Mesothelial cell of epicardium (in vitro differentiated cells): Measurements from ENCODE around the gene ATXN1L. TPM values are rescaled to one million over a fixed set of nuclear protein-coding genes. Genes with fewer than 3 reads are reported as not detected.
A peak's percentile ranks its signal among the peaks of the same experiment; 100 is the strongest.
"Not testable (repeated sequence)": the region's sequence is repeated elsewhere in the genome, so short reads cannot be mapped to it uniquely, and the experiment has no call there.

Experiments used
- DNase-seq, 2 experiments: peaks; one replicate each; pipeline ENCODE4 v3.0.0; 2021; ENCODE audit warnings: low spot score in 2 of 2; ENCODE audit not compliant: unreplicated experiment in 2 of 2
- H3K27ac Mint-ChIP-seq: 2 replicates; pipeline ENCODE4 v1.8.0; 2021; ENCODE audit warnings: mixed read lengths
- H3K27me3 Mint-ChIP-seq: 2 replicates; pipeline ENCODE4 v1.8.0; 2021; ENCODE audit warnings: low read depth, mixed read lengths
- H3K36me3 Mint-ChIP-seq: 2 replicates; pipeline ENCODE4 v1.8.0; 2021; ENCODE audit warnings: mixed read lengths
- H3K4me1 Mint-ChIP-seq: 2 replicates; pipeline ENCODE4 v1.8.0; 2021; ENCODE audit warnings: mixed read lengths
- H3K4me3 Mint-ChIP-seq: 2 replicates; pipeline ENCODE4 v1.8.0; 2021; ENCODE audit warnings: mild to moderate bottlenecking, moderate library complexity, mixed read lengths
- H3K9me3 Mint-ChIP-seq: 2 replicates; pipeline ENCODE4 v1.8.0; 2021; ENCODE audit warnings: mixed read lengths
- total RNA-seq: library from RNA; stranded (reverse); gene quantifications from 3 replicates; pipeline ENCODE4 v1.2.1, GENCODE V29; 2021
- TF ChIP-seq, protein P1 (sequence below): fragments of 200-600 bp; sonication (generic); IDR thresholded peaks from one replicate; pipeline ENCODE4 v1.5.0; 2021; ENCODE audit warnings: antibody characterized with exemption; ENCODE audit not compliant: unreplicated experiment

The ATXN1L gene
- total RNA-seq, 1 donor from 2014 or later = 32.5 TPM

DNA sequence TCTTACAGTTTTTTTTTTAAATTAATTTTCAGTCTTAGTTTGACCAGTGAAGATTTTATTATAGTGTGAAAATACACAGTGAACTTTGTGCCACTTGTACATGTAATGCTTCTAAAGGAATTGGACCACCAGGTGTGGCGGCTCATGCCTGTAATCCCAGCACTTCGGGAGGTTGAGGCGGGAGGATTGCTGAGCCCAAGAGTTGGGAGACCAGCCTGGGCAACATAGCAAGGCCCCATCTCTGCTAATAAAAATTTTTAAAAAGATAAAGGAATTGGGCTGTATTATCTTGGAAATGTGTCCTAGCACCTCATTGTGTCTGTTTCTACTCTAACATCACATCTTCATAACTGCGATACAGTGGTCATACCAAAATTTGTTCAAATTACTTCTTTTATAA lies 53.4 kb downstream of the ATXN1L start:
- Mint-ChIP-seq H3K4me3 (no peak overlapping the region), H3K36me3 (peaks cover 14% of the 10 kb centered on the region), H3K27me3 (no peaks in the 10 kb centered on the region), H3K27ac (no peak overlapping the region), H3K9me3 (peaks cover 3% of the 10 kb centered on the region), H3K4me1 (peaks cover 12% of the 10 kb centered on the region)
- DNase-seq = no peak
- TF ChIP-seq, protein P1, sequence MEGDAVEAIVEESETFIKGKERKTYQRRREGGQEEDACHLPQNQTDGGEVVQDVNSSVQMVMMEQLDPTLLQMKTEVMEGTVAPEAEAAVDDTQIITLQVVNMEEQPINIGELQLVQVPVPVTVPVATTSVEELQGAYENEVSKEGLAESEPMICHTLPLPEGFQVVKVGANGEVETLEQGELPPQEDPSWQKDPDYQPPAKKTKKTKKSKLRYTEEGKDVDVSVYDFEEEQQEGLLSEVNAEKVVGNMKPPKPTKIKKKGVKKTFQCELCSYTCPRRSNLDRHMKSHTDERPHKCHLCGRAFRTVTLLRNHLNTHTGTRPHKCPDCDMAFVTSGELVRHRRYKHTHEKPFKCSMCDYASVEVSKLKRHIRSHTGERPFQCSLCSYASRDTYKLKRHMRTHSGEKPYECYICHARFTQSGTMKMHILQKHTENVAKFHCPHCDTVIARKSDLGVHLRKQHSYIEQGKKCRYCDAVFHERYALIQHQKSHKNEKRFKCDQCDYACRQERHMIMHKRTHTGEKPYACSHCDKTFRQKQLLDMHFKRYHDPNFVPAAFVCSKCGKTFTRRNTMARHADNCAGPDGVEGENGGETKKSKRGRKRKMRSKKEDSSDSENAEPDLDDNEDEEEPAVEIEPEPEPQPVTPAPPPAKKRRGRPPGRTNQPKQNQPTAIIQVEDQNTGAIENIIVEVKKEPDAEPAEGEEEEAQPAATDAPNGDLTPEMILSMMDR = no peak

DNA sequence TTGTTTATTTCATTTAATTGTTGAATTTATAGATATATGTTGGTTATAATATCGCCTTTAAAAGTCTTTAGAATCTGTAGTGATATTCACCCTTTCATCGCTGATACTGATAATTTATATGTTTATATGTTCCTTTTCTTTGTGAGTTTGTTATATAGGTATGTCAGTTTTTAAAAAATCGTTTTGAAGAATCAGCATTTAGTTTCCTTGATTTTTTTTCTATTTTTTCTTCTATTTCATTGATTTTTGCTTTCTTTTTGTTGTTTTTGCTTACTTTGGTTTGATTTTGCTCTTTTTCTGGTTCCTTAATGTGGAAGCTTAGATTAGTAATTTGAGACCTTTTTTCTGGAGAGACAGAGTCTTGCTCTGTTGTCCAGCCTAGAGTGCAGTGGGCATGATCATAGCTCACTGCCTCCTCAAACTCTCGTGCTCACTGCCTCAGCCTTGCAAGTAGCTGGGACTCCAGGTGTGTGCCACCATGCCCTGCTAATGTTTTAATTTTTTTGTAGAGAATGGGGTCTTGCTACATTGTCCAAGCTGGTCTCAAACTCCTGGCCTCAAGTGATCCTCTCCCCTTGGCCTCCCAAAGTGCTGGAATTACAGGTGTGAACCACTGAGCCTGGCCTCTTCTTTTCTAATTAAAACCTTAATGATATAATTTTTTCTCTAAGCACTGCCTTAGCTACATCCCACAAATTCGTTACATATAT lies 57.0 kb downstream of the ATXN1L start:
- H3K27ac Mint-ChIP-seq = no peak overlapping the region
- no peak overlapping the region for H3K4me3 Mint-ChIP-seq
- DNase-seq = no peak
- H3K9me3 Mint-ChIP-seq = peaks cover 3% of the 10 kb centered on the region
- peaks cover 6% of the 10 kb centered on the region for H3K4me1 Mint-ChIP-seq
- H3K27me3 Mint-ChIP-seq = no peaks in the 10 kb centered on the region
- H3K36me3 Mint-ChIP-seq = peaks cover 23% of the 10 kb centered on the region
- TF ChIP-seq, protein P1 = no peak

DNA sequence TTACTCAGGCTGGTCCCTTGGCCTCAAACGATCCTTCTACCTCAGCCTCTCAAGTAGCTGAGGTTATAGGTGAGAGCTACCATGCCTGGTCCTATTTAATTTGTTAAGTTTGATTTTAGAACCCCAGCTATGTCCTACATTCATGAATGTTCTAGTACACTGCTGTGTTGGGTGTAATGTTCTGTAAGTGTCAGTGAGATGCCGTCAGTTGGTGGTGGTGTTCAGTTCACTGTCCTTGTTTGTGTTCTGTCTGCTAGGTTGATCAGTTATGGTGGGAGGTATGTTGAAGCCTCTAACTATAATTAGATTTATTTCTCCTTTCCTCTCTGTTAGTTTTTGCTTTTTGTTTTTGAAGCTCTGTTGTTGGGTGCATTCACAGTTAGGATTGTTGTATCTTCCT lies 57.8 kb downstream of the ATXN1L start:
- TF ChIP-seq, protein P1 = no peak
- Mint-ChIP-seq H3K27ac (peak overlapping the region; percentile 10), H3K36me3 (peaks cover 26% of the 10 kb centered on the region), H3K27me3 (no peaks in the 10 kb centered on the region), H3K4me1 (peaks cover 6% of the 10 kb centered on the region), H3K9me3 (peaks cover 3% of the 10 kb centered on the region), H3K4me3 (no peak overlapping the region)
- DNase-seq = no peak

DNA sequence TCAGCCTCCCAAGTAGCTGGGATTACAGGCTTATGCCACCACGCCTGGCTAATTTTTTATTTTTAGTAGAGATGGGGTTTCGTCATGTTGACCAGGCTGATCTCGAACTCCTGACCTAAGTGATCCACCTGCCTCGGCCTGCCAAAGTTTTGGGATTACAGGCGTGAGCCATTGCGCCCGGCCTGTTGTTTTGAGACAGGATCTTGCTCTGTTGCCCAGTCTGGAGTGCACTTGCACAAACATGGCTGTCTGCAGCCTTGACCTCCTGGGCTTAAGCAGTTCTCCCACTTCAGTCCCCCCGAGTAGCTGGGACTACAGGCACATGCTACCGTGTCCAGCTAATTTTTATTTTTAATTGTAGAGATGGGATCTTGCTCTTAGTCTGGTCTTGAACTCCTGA lies 58.5 kb downstream of the ATXN1L start:
- Mint-ChIP-seq H3K27ac (no peak overlapping the region), H3K36me3 (peaks cover 32% of the 10 kb centered on the region), H3K27me3 (no peaks in the 10 kb centered on the region), H3K9me3 (peaks cover 3% of the 10 kb centered on the region), H3K4me1 (peaks cover 6% of the 10 kb centered on the region), H3K4me3 (no peak overlapping the region)
- TF ChIP-seq, protein P1 = no peak
- DNase-seq = no peak

DNA sequence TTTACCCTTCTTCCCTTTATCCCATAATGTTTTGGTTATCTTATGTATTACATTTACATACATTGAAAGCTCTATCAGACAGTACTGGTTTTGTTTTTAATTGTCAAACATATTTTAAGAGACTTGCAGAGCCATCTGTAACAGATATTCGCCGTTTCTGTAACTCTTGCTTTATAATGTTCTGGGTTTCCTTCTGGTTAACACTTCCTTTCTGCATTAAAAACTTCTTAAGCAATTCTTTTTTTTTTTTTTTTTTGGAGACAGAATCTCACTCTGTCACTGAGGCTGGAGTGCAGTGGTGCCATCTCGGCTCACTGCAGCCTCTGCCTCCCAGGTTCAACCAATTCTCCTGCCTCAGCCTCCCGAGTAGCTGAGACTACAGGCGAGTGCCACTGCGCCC lies 60.0 kb downstream of the ATXN1L start:
- H3K4me3 Mint-ChIP-seq, H3K9me3 Mint-ChIP-seq, H3K27ac Mint-ChIP-seq, H3K27me3 Mint-ChIP-seq, DNase-seq: not testable (repeated sequence)
- Mint-ChIP-seq H3K36me3 (peaks cover 34% of the 10 kb centered on the region), H3K4me1 (peaks cover 10% of the 10 kb centered on the region)

Other genes starting within 250 kb of the ATXN1L start
- 15.2 to 16.7 TPM (median 16.4 TPM) in 3 replicates for gene MARVELD3, start 219.8 kb upstream of the ATXN1L start, total RNA-seq
- gene PHLPP2, start 121.3 kb upstream of the ATXN1L start, total RNA-seq = 18.2 to 19.0 TPM (median 18.6 TPM) in 3 replicates
- 103 to 109 TPM (median 108 TPM) in 3 replicates for gene AP1G1, start 37.1 kb upstream of the ATXN1L start, total RNA-seq
- gene ZNF821, start 38.2 kb downstream of the ATXN1L start, total RNA-seq = 25.2 to 28.8 TPM (median 27.1 TPM) in 3 replicates
- 307 to 309 TPM (median 309 TPM) in 3 replicates for gene IST1, start 49.6 kb downstream of the ATXN1L start, total RNA-seq
- 0.04 to 0.05 TPM in 2 of 3 replicates, not detected in the other for gene PKD1L3, start 154.4 kb downstream of the ATXN1L start, total RNA-seq
- gene DHODH, start 162.8 kb downstream of the ATXN1L start, total RNA-seq = 9.2 to 11.7 TPM (median 11.5 TPM) in 3 replicates
- not detected in 3 replicates for gene HP, start 208.5 kb downstream of the ATXN1L start, total RNA-seq
- gene HPR, start 217.2 kb downstream of the ATXN1L start, total RNA-seq = 0.22 to 0.33 TPM (median 0.29 TPM) in 3 replicates
- gene TXNL4B, start 247.6 kb downstream of the ATXN1L start, total RNA-seq = 16.1 to 17.6 TPM (median 16.7 TPM) in 3 replicates
- 83.8 to 90.9 TPM (median 85.4 TPM) in 3 replicates for gene DHX38, start 247.9 kb downstream of the ATXN1L start, total RNA-seq